Vagina (tissue), 2 donors: ENCODE results near the gene CREB5. TPM values are rescaled to one million over a fixed set of nuclear protein-coding genes. Genes with fewer than 3 reads are reported as not detected.

ENCODE experiments used
- DNase-seq, 2 donors: peaks; one replicate each; pipeline ENCODE4 v3.0.0-alpha.2; 2017; ENCODE audit errors: extremely low spot score in 2 of 2
- H3K27ac ChIP-seq: fragments of 200-600 bp; sonication (generic); one replicate; pipeline ENCODE4 v1.5.1; 2019
- H3K27me3 ChIP-seq: fragments of 200-600 bp; sonication (generic); one replicate; pipeline ENCODE4 v1.5.1; 2019
- H3K36me3 ChIP-seq, 2 donors: fragments of 200-600 bp; sonication (generic); one replicate each; pipeline ENCODE4 v1.5.1; 2017 to 2019
- H3K4me1 ChIP-seq: fragments of 200-600 bp; sonication (generic); one replicate; pipeline ENCODE4 v1.5.1; 2019
- H3K4me3 ChIP-seq, 2 donors: fragments of 200-600 bp; sonication (generic); 1 replicate in 1 of 2; 2 replicates in 1 of 2; pipeline ENCODE4 v1.5.1; 2016 to 2019
- H3K9me3 ChIP-seq: fragments of 200-600 bp; sonication (generic); one replicate; pipeline ENCODE4 v1.5.1; 2019
- CTCF ChIP-seq, 3 experiments: fragments of 450-650 bp in 2 of 3; fragments of 200-600 bp in 1 of 3; sonication (generic) in 1 of 3; IDR thresholded peaks; one replicate each; pipeline ENCODE4 v1.5.1; 2017 to 2019; ENCODE audit warnings: antibody characterized with exemption in 3 of 3, mild to moderate bottlenecking in 2 of 3, moderate library complexity in 2 of 3
- POLR2A ChIP-seq, 2 donors: fragments of 450-650 bp; IDR thresholded peaks; one replicate each; pipeline ENCODE4 v1.6.1; 2017; ENCODE audit warnings: antibody characterized with exemption in 2 of 2, mild to moderate bottlenecking in 2 of 2, moderate library complexity in 2 of 2
- POLR2AphosphoS5 ChIP-seq, 2 donors: sonication (generic); formaldehyde crosslinking; IDR thresholded peaks; one replicate each; pipeline ENCODE4 v1.9.0; 2017; ENCODE audit warnings: antibody characterized with exemption in 2 of 2, mild to moderate bottlenecking in 2 of 2, low read depth in 1 of 2; ENCODE audit not compliant: insufficient read depth in 1 of 2
- intact Hi-C: fragments of 100-400 bp; cut with DNase I; formaldehyde crosslinking; loops from one replicate; pipeline ENCODE4 v1.15.1; 2023
- total RNA-seq: library from RNA; depleted of rRNA; stranded (reverse); fragments of >200 nt; gene quantifications from one replicate; pipeline ENCODE4 v1.2.3, GENCODE V29; 2016

The CREB5 gene
- total RNA-seq, 1 donor from 2014 or later: 23.1 TPM

GRCh38 chr7:28542410-28542809, 130.1 kb downstream of the CREB5 start:
- Histone ChIP-seq H3K36me3 (no peaks in the 10 kb centered on the region), H3K27ac (no peak overlapping the region), H3K27me3 (no peaks in the 10 kb centered on the region), H3K4me1 (no peaks in the 10 kb centered on the region), H3K4me3 (no peak overlapping the region), H3K9me3 (no peaks in the 10 kb centered on the region)
- no peak for DNase-seq
- TF ChIP-seq POLR2A (IDR thresholded peaks at IDR 0.05): no peak
- TF ChIP-seq POLR2AphosphoS5 (IDR thresholded peaks at IDR 0.05; ENCODE audit: insufficient read depth in 1 of 2, low read depth in 1 of 2): no peak
- no peak for TF ChIP-seq CTCF (IDR thresholded peaks at IDR 0.05)
- intact Hi-C loops: no loop called here

GRCh38 chr7:28544453-28545117, 132.3 kb downstream of the CREB5 start:
- no peak for DNase-seq
- TF ChIP-seq POLR2A (IDR thresholded peaks at IDR 0.05) (no peak), POLR2AphosphoS5 (IDR thresholded peaks at IDR 0.05; ENCODE audit: insufficient read depth in 1 of 2, low read depth in 1 of 2) (no peak), CTCF (IDR thresholded peaks at IDR 0.05) (no peak)
- H3K4me1 ChIP-seq: no peaks in the 10 kb centered on the region
- H3K36me3 ChIP-seq: no peaks in the 10 kb centered on the region
- H3K27me3 ChIP-seq: no peaks in the 10 kb centered on the region
- intact Hi-C loops: no loop called here
- no peaks in the 10 kb centered on the region for H3K9me3 ChIP-seq
- no peak overlapping the region for H3K27ac ChIP-seq
- H3K4me3 ChIP-seq: no peak overlapping the region

- TF ChIP-seq POLR2AphosphoS5 (IDR thresholded peaks at IDR 0.05; ENCODE audit: insufficient read depth in 1 of 2, low read depth in 1 of 2): no peak
- TF ChIP-seq POLR2A (IDR thresholded peaks at IDR 0.05): no peak
- no peak for TF ChIP-seq CTCF (IDR thresholded peaks at IDR 0.05)
- H3K36me3 ChIP-seq: no peaks in the 10 kb centered on the region
- no peaks in the 10 kb centered on the region for H3K27me3 ChIP-seq
- no peak for DNase-seq
- no peak overlapping the region for H3K27ac ChIP-seq
- no peaks in the 10 kb centered on the region for H3K4me1 ChIP-seq
- intact Hi-C loops: no loop called here
- no peak overlapping the region for H3K4me3 ChIP-seq
- no peaks in the 10 kb centered on the region for H3K9me3 ChIP-seq
Measured at GRCh38 chr7:28546067-28546466, 133.7 kb downstream of the CREB5 start.

- no peaks in the 10 kb centered on the region for H3K9me3 ChIP-seq
- H3K27me3 ChIP-seq: no peaks in the 10 kb centered on the region
- no peaks in the 10 kb centered on the region for H3K36me3 ChIP-seq
- no peaks in the 10 kb centered on the region for H3K4me1 ChIP-seq
- TF ChIP-seq POLR2AphosphoS5 (IDR thresholded peaks at IDR 0.05; ENCODE audit: insufficient read depth in 1 of 2, low read depth in 1 of 2) (no peak), POLR2A (IDR thresholded peaks at IDR 0.05) (no peak), CTCF (IDR thresholded peaks at IDR 0.05) (no peak)
- H3K27ac ChIP-seq: no peak overlapping the region
- no peak for DNase-seq
- no peak overlapping the region for H3K4me3 ChIP-seq
- intact Hi-C loops: no loop called here
Measured at GRCh38 chr7:28547115-28547514, 134.8 kb downstream of the CREB5 start.

- Histone ChIP-seq H3K27ac (no peak overlapping the region), H3K36me3 (no peaks in the 10 kb centered on the region), H3K4me3 (no peak overlapping the region), H3K27me3 (no peaks in the 10 kb centered on the region), H3K9me3 (no peaks in the 10 kb centered on the region), H3K4me1 (no peaks in the 10 kb centered on the region)
- DNase-seq: no peak
- no peak for TF ChIP-seq POLR2A (IDR thresholded peaks at IDR 0.05)
- TF ChIP-seq POLR2AphosphoS5 (IDR thresholded peaks at IDR 0.05; ENCODE audit: insufficient read depth in 1 of 2, low read depth in 1 of 2): no peak
- intact Hi-C loops: no loop called here
Measured at GRCh38 chr7:28548416-28548815, 136.1 kb downstream of the CREB5 start.
